Tibial nerve (tissue), 4 donors: ENCODE data around the gene CD40. TPM values are rescaled to one million over a fixed set of nuclear protein-coding genes. Genes with fewer than 3 reads are reported as not detected.

ENCODE experiments used
- DNase-seq, 2 donors: peaks; one replicate each; pipeline ENCODE4 v3.0.0-alpha.2; 2019; ENCODE audit warnings: low spot score in 2 of 2
- H3K27ac ChIP-seq, 4 donors: fragments of 200-600 bp; sonication (generic) in 3 of 4; one replicate each; pipeline ENCODE4 v1.5.1; 2017 to 2019; ENCODE audit warnings: mild to moderate bottlenecking in 1 of 4
- H3K27me3 ChIP-seq, 2 donors: fragments of 200-600 bp; sonication (generic) in 1 of 2; one replicate each; pipeline versions ENCODE4 v1.5.1 to v1.6.0; 2017 to 2019
- H3K36me3 ChIP-seq, 3 donors: fragments of 200-600 bp; sonication (generic); one replicate each; pipeline ENCODE4 v1.5.1; 2018 to 2019
- H3K4me1 ChIP-seq, 4 donors: fragments of 200-600 bp; sonication (generic) in 3 of 4; one replicate each; pipeline ENCODE4 v1.5.1; 2017 to 2019
- H3K4me3 ChIP-seq, 4 donors: fragments of 200-600 bp; sonication (generic) in 3 of 4; one replicate each; pipeline ENCODE4 v1.5.1; 2017 to 2019; ENCODE audit warnings: mild to moderate bottlenecking in 1 of 4, moderate library complexity in 1 of 4
- H3K9me3 ChIP-seq, 4 donors: fragments of 200-600 bp; sonication (generic) in 3 of 4; one replicate each; pipeline ENCODE4 v1.5.1; 2017 to 2019
- CTCF ChIP-seq, 5 experiments: fragments of 200-600 bp in 3 of 5; fragments of 450-650 bp in 2 of 5; sonication (generic) in 3 of 5; IDR thresholded peaks; one replicate each; pipeline ENCODE4 v1.5.1; 2016 to 2019; ENCODE audit warnings: antibody characterized with exemption in 5 of 5, mild to moderate bottlenecking in 3 of 5, moderate library complexity in 2 of 5
- EP300 ChIP-seq, 2 donors: sonication (generic); formaldehyde crosslinking; IDR thresholded peaks; one replicate each; pipeline ENCODE4 v1.6.1; 2017; ENCODE audit warnings: antibody characterized with exemption in 2 of 2, mild to moderate bottlenecking in 1 of 2
- POLR2A ChIP-seq, 2 donors: fragments of 450-650 bp; IDR thresholded peaks; one replicate each; pipeline ENCODE4 v1.6.1; 2017; ENCODE audit warnings: antibody characterized with exemption in 2 of 2, mild to moderate bottlenecking in 2 of 2, moderate library complexity in 2 of 2
- WGBS, 2 donors: methylation state at CpG; one replicate each; pipeline ENCODE4 v1.1.5; 2018; 5-methylcytosine and 5-hydroxymethylcytosine counted together
- total RNA-seq, 4 donors: library from RNA; depleted of rRNA; stranded (reverse); fragments of >200 nt; gene quantifications; one replicate each; pipeline ENCODE4 v1.1.0, GENCODE V29; 2016

The CD40 gene
- total RNA-seq, 4 donors from 2014 or later: 18.0 to 32.8 (median 25.1) TPM

- TF ChIP-seq CTCF (IDR thresholded peaks at IDR 0.05): no peak
- TF ChIP-seq POLR2A (IDR thresholded peaks at IDR 0.05): no peak
- no peak for TF ChIP-seq EP300 (IDR thresholded peaks at IDR 0.05)
- peaks cover 0 to 100% (median 74%) of the 10 kb centered on the region in 4 donors for H3K4me1 ChIP-seq
- no peaks in the 10 kb centered on the region for H3K27me3 ChIP-seq
- no peak for DNase-seq
- peak overlapping the region in 2 of 4 donors; percentile 18 to 72 for H3K27ac ChIP-seq
- H3K4me3 ChIP-seq: no peak overlapping the region
- H3K36me3 ChIP-seq: peaks cover 0 to 3% (median 0%) of the 10 kb centered on the region in 3 donors
- WGBS, 2 donors: 48% methylated on average over 6 of the region's 6 CpGs
- no peaks in the 10 kb centered on the region for H3K9me3 ChIP-seq
These were observed 35.0 kb upstream of the CD40 start for GRCh38 chr20:46083101-46083500.

GRCh38 chr20:46083531-46084061, 34.5 kb upstream of the CD40 start:
- no peak overlapping the region for H3K4me3 ChIP-seq
- no peaks in the 10 kb centered on the region for H3K27me3 ChIP-seq
- H3K9me3 ChIP-seq: no peaks in the 10 kb centered on the region
- no peak for DNase-seq
- peaks cover 0 to 100% (median 76%) of the 10 kb centered on the region in 4 donors for H3K4me1 ChIP-seq
- no peaks in the 10 kb centered on the region for H3K36me3 ChIP-seq
- H3K27ac ChIP-seq: peak overlapping the region in 2 of 4 donors; percentile 18 to 72
- 93 to 94% methylated on average over 1 of the region's 1 CpG for whole genome bisulfite sequencing, 2 donors
- no peak for TF ChIP-seq EP300 (IDR thresholded peaks at IDR 0.05)
- no peak for TF ChIP-seq POLR2A (IDR thresholded peaks at IDR 0.05)
- TF ChIP-seq CTCF (IDR thresholded peaks at IDR 0.05): no peak

- no peak for TF ChIP-seq POLR2A (IDR thresholded peaks at IDR 0.05)
- TF ChIP-seq CTCF (IDR thresholded peaks at IDR 0.05): no peak
- no peak for TF ChIP-seq EP300 (IDR thresholded peaks at IDR 0.05)
- H3K36me3 ChIP-seq: no peaks in the 10 kb centered on the region
- H3K9me3 ChIP-seq: no peaks in the 10 kb centered on the region
- no peak overlapping the region for H3K4me3 ChIP-seq
- H3K27ac ChIP-seq: peak overlapping the region in 3 of 4 donors; percentile 3 to 68 (median 18)
- 70 to 77% methylated on average over 3 of the region's 3 CpGs for WGBS, 2 donors
- DNase-seq: no peak
- no peaks in the 10 kb centered on the region for H3K27me3 ChIP-seq
- peaks cover 0 to 88% (median 72%) of the 10 kb centered on the region in 4 donors for H3K4me1 ChIP-seq
These were observed 33.3 kb upstream of the CD40 start for GRCh38 chr20:46084805-46085178.

GRCh38 chr20:46085179-46085851, 32.8 kb upstream of the CD40 start:
- TF ChIP-seq EP300 (IDR thresholded peaks at IDR 0.05) (no peak), CTCF (IDR thresholded peaks at IDR 0.05) (no peak), POLR2A (IDR thresholded peaks at IDR 0.05) (no peak)
- Histone ChIP-seq H3K36me3 (no peaks in the 10 kb centered on the region), H3K27ac (peak overlapping the region in 3 of 4 donors; percentile 3 to 68 (median 18)), H3K4me3 (no peak overlapping the region), H3K9me3 (no peaks in the 10 kb centered on the region), H3K4me1 (peaks cover 0 to 85% (median 72%) of the 10 kb centered on the region in 4 donors), H3K27me3 (no peaks in the 10 kb centered on the region)
- peak in 1 of 2 donors; percentile 40 for DNase-seq
- 25 to 35% methylated on average over 4 of the region's 4 CpGs for WGBS, 2 donors

- Histone ChIP-seq H3K27ac (peak overlapping the region in 2 of 4 donors; percentile 98 to 99), H3K27me3 (no peaks in the 10 kb centered on the region), H3K36me3 (no peaks in the 10 kb centered on the region), H3K9me3 (no peaks in the 10 kb centered on the region), H3K4me3 (no peak overlapping the region), H3K4me1 (peaks cover 0 to 73% (median 68%) of the 10 kb centered on the region in 4 donors)
- WGBS, 2 donors: 49 to 52% methylated on average over 8 of the region's 8 CpGs
- no peak for DNase-seq
- TF ChIP-seq CTCF (IDR thresholded peaks at IDR 0.05) (peak in 4 of 5 experiments; percentile 19 to 43 (median 32)), EP300 (IDR thresholded peaks at IDR 0.05) (no peak)
These were observed 31.0 kb upstream of the CD40 start for GRCh38 chr20:46087161-46087560.
